GM12878 (cell line): ENCODE results near the gene HBP1. TPM values are rescaled to one million over a fixed set of nuclear protein-coding genes. Genes with fewer than 3 reads are reported as not detected.

Experiments
- ATAC-seq: fragments of 200-7000 bp; cut with Tn5 transposase; 3 replicates; pipeline ENCODE4 v1.9.1; 2020; ENCODE audit warnings: mild to moderate bottlenecking, moderate library complexity
- BruUV-seq: library from RNA; stranded (reverse); fragments of 400-500 nt; replicated peaks from 2 replicates; lab custom pipeline; 2021; lab: Mats Ljungman, UMichigan
- CTCF ChIA-PET: fragments of 300-600 bp; sonication (Branson Sonifier 250); formaldehyde crosslinking; extraction: SDS; loops from one replicate; lab custom pipeline; 2021; ENCODE audit warnings: inconsistent platforms; lab: Yijun Ruan, JAX
- POLR2A ChIA-PET: fragments of 350-600 bp; formaldehyde crosslinking; extraction: SDS; loops from one replicate; lab custom pipeline; 2021; ENCODE audit warnings: inconsistent platforms; lab: Charles Lee
- RAD21 ChIA-PET: fragments of 300-600 bp; sonication (Branson Sonifier 250); formaldehyde crosslinking; loops from one replicate; lab custom pipeline; 2023; ENCODE audit warnings: antibody characterized with exemption; ENCODE audit not compliant: unreplicated experiment; lab: Charles Lee
- SMC1A ChIA-PET: fragments of 300-600 bp; sonication (Branson Sonifier 250); formaldehyde crosslinking; loops from one replicate; lab custom pipeline; 2023; ENCODE audit not compliant: unreplicated experiment, uncharacterized antibody; lab: Charles Lee
- DNase-seq: peaks from one replicate; pipeline ENCODE4 v3.0.0-alpha.2; 2011; ENCODE audit warnings: low read depth, low spot score
- FAIRE-seq: peaks from 3 replicates; lab custom pipeline; 2011; peaks lifted over from hg19 to GRCh38; lab: Jason Lieb, UNC
- H2AFZ ChIP-seq: 2 replicates; pipeline ENCODE4 v1.6.0; 2011; ENCODE audit warnings: low read depth, low read length, control low read depth; ENCODE audit not compliant: control insufficient read depth
- H3K27ac ChIP-seq: 2 replicates; pipeline ENCODE4 v1.5.1; 2011; ENCODE audit warnings: control low read depth; ENCODE audit not compliant: control insufficient read depth, insufficient read depth
- H3K27me3 ChIP-seq, 2 experiments: replicated peaks in 1 of 2; 2 replicates each; pipeline versions ENCODE4 v1.6.0 to v1.6.1; 2011; ENCODE audit warnings: low read length in 1 of 2; ENCODE audit not compliant: control insufficient read depth in 2 of 2, insufficient read depth in 2 of 2
- H3K36me3 ChIP-seq, 2 experiments: 2 replicates each; pipeline ENCODE4 v1.5.1; 2011; ENCODE audit warnings: low read length in 1 of 2; ENCODE audit not compliant: control insufficient read depth in 2 of 2, insufficient read depth in 2 of 2
- H3K4me1 ChIP-seq: 2 replicates; pipeline ENCODE4 v1.6.1; 2011; ENCODE audit warnings: mild to moderate bottlenecking, low read length, moderate library complexity, mixed read lengths; ENCODE audit not compliant: control insufficient read depth, insufficient read depth
- H3K4me2 ChIP-seq: 2 replicates; pipeline ENCODE4 v1.6.0; 2011; ENCODE audit warnings: control low read depth; ENCODE audit not compliant: control insufficient read depth, insufficient read depth
- H3K4me3 ChIP-seq: fragments of 200-600 bp; sonication (generic); 2 replicates; pipeline ENCODE4 v1.5.1; 2016
- H3K79me2 ChIP-seq: 2 replicates; pipeline ENCODE4 v1.6.0; 2011; ENCODE audit warnings: low read length; ENCODE audit not compliant: control insufficient read depth, insufficient read depth
- H3K9ac ChIP-seq: 2 replicates; pipeline ENCODE4 v1.8.0; 2011; ENCODE audit warnings: low read length, control low read depth, mixed read lengths; ENCODE audit not compliant: control insufficient read depth, insufficient read depth
- H3K9me3 ChIP-seq: replicated peaks from 3 replicates; pipeline ENCODE4 v1.5.1; 2011; ENCODE audit warnings: mild to moderate bottlenecking, low read length; ENCODE audit not compliant: control insufficient read depth, insufficient read depth
- H4K20me1 ChIP-seq: 2 replicates; pipeline ENCODE4 v1.6.0; 2011; ENCODE audit not compliant: control insufficient read depth, insufficient read depth
- DPF2 ChIP-seq: fragments of 450-650 bp; IDR thresholded peaks from 2 replicates; pipeline ENCODE4 v1.6.1; 2017; ENCODE audit warnings: mild to moderate bottlenecking
- WGBS: methylation state at CpG from one replicate; pipeline ENCODE4 v1.1.6; 2016; ENCODE audit warnings: low lambda C conversion rate; ENCODE audit not compliant: insufficient replicate concordance, insufficient coverage; ENCODE audit errors: missing lambda C conversion rate; 5-methylcytosine and 5-hydroxymethylcytosine counted together
- in situ Hi-C: fragments of 300-500 bp; cut with MboI; formaldehyde crosslinking; loops from 9 replicates; pipeline ENCODE4 v1.14.3; 2018; ENCODE audit warnings: mixed read lengths
- intact Hi-C: fragments of 100-400 bp; cut with micrococcal nuclease; formaldehyde crosslinking; loops from one replicate; pipeline ENCODE4 v1.14.2; 2022; ENCODE audit not compliant: unreplicated experiment
- polyA plus RNA-seq, 11 experiments: library from polyadenylated mRNA; depleted of rRNA in 4 of 11; unstranded in 6 of 11; stranded (reverse) in 5 of 11; fragments of >200 nt; fragmentation: Nextera tagmentation in 4 of 11; fragmentation: Illumina TruSeq in 1 of 11; extraction: Ambion mirVana in 4 of 11; extraction: Trizol in 1 of 11; gene quantifications; 1 replicate in 1 of 11; 2 replicates in 10 of 11; pipeline versions ENCODE4 v1.2.1 to v1.2.3, GENCODE V29; 2011 to 2016; ENCODE audit warnings: inconsistent platforms in 2 of 11, missing spikeins in 2 of 11, low read depth in 1 of 11
- total RNA-seq, 4 experiments: library from RNA; depleted of rRNA in 3 of 4; stranded (reverse); fragments of >200 nt in 3 of 4; fragmentation: Illumina TruSeq in 1 of 4; extraction: Trizol in 1 of 4; gene quantifications; 2 replicates each; pipeline versions ENCODE4 v1.2.1 to v1.2.3, GENCODE V29; 2013 to 2021
- TF ChIP-seq, protein P1 (sequence below): IDR thresholded peaks from 2 replicates; pipeline ENCODE4 v1.6.1; 2012; ENCODE audit warnings: improper control_type of control experiment, low read depth, low read length; ENCODE audit not compliant: insufficient replicate concordance
- TF ChIP-seq, protein P2 (sequence below): fragments of 450-650 bp; IDR thresholded peaks from 2 replicates; pipeline ENCODE4 v1.6.1; 2016; ENCODE audit warnings: mild to moderate bottlenecking, moderate library complexity, borderline replicate concordance

The HBP1 gene
- total and polyA plus RNA-seq, 10 of the 15 experiments (the other 5 are each of a cell fraction or from before 2014, with no cell fraction given) = 5.8 to 30.9 (median 9.4) TPM

DNA sequence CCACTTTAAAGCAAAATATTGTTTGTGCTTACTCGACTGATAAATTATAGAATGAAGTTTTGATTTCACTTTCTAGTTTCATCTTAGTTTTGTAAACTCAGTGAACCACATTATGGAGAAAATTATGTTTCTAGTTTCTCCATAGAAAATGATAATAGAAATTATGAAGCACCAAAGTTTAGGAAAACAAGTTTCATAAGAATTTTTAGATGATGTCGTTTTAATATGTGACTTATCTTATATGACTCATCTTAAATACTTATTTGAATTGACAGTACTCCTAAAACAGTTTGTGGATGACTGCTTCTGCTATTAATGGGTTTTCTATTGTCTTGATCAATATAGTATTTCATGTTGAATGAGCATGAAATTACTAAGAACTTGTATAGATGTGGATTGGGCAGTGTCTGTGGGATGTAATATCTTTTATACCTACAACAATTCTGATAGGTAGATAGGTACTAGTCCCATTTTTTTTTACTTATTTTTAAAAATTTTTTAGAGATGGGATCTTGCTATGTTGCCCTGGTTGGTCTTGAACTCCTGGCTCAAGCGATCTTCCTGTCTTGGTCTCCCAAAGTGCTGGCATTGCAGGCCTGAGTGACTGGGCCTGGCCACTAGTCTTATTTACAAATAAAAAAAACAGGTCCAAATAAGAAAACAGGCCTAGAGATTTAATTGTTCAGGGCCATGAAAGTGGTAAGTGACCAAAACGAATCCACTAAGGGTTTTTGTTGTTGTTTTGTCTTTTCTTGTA lies 3.7 kb downstream of the HBP1 start:
- ChIA-PET RAD21 (interaction anchor here (0.7 kb wide), 1 partner anchor 993 kb away, joined by 4 read pairs; no protein-coding TSS in a partner anchor), CTCF (interaction anchor here (0.7 to 1.6 kb wide), 3 partner anchors 33 to 703 kb away, joined by 3 to 5 read pairs (median 3); no protein-coding TSS in a partner anchor), SMC1A (interaction anchor here (0.7 to 2.6 kb wide), 5 partner anchors 8 to 837 kb away, joined by 3 to 13 read pairs (median 3); no protein-coding TSS in a partner anchor), POLR2A (interaction anchor here (0.5 to 0.7 kb wide), 4 partner anchors 13 to 711 kb away, joined by 3 to 5 read pairs (median 4); no protein-coding TSS in a partner anchor)
- in situ Hi-C loops (no loop called here), intact Hi-C loops (no loop called here)
- Histone ChIP-seq H3K27me3 (no peaks in the 10 kb centered on the region), H4K20me1 (no peaks in the 10 kb centered on the region), H3K4me1 (peaks cover 26% of the 10 kb centered on the region), H2AFZ (no peak overlapping the region), H3K4me2 (peak overlapping the region; percentile 13; the same call in 1 of the 2 replicates), H3K9ac (no peak overlapping the region), H3K36me3 (no peaks in the 10 kb centered on the region), H3K27ac (no peak overlapping the region), H3K79me2 (peaks cover 34% of the 10 kb centered on the region), H3K9me3 (no peaks in the 10 kb centered on the region), H3K4me3 (0 out of 2 replicates have a peak overlapping the region, but pooled peaks have one; percentile 12)
- no peak for ATAC-seq
- WGBS = 39% methylated on average over 4 of the region's 4 CpGs
- no peak for FAIRE-seq
- no TSS peak for BruUV-seq
- DNase-seq = no peak
- TF ChIP-seq, protein P1, sequence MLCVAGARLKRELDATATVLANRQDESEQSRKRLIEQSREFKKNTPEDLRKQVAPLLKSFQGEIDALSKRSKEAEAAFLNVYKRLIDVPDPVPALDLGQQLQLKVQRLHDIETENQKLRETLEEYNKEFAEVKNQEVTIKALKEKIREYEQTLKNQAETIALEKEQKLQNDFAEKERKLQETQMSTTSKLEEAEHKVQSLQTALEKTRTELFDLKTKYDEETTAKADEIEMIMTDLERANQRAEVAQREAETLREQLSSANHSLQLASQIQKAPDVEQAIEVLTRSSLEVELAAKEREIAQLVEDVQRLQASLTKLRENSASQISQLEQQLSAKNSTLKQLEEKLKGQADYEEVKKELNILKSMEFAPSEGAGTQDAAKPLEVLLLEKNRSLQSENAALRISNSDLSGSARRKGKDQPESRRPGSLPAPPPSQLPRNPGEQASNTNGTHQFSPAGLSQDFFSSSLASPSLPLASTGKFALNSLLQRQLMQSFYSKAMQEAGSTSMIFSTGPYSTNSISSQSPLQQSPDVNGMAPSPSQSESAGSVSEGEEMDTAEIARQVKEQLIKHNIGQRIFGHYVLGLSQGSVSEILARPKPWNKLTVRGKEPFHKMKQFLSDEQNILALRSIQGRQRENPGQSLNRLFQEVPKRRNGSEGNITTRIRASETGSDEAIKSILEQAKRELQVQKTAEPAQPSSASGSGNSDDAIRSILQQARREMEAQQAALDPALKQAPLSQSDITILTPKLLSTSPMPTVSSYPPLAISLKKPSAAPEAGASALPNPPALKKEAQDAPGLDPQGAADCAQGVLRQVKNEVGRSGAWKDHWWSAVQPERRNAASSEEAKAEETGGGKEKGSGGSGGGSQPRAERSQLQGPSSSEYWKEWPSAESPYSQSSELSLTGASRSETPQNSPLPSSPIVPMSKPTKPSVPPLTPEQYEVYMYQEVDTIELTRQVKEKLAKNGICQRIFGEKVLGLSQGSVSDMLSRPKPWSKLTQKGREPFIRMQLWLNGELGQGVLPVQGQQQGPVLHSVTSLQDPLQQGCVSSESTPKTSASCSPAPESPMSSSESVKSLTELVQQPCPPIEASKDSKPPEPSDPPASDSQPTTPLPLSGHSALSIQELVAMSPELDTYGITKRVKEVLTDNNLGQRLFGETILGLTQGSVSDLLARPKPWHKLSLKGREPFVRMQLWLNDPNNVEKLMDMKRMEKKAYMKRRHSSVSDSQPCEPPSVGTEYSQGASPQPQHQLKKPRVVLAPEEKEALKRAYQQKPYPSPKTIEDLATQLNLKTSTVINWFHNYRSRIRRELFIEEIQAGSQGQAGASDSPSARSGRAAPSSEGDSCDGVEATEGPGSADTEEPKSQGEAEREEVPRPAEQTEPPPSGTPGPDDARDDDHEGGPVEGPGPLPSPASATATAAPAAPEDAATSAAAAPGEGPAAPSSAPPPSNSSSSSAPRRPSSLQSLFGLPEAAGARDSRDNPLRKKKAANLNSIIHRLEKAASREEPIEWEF = peak; percentile 18
- TF ChIP-seq DPF2 = no peak
- TF ChIP-seq, protein P2, sequence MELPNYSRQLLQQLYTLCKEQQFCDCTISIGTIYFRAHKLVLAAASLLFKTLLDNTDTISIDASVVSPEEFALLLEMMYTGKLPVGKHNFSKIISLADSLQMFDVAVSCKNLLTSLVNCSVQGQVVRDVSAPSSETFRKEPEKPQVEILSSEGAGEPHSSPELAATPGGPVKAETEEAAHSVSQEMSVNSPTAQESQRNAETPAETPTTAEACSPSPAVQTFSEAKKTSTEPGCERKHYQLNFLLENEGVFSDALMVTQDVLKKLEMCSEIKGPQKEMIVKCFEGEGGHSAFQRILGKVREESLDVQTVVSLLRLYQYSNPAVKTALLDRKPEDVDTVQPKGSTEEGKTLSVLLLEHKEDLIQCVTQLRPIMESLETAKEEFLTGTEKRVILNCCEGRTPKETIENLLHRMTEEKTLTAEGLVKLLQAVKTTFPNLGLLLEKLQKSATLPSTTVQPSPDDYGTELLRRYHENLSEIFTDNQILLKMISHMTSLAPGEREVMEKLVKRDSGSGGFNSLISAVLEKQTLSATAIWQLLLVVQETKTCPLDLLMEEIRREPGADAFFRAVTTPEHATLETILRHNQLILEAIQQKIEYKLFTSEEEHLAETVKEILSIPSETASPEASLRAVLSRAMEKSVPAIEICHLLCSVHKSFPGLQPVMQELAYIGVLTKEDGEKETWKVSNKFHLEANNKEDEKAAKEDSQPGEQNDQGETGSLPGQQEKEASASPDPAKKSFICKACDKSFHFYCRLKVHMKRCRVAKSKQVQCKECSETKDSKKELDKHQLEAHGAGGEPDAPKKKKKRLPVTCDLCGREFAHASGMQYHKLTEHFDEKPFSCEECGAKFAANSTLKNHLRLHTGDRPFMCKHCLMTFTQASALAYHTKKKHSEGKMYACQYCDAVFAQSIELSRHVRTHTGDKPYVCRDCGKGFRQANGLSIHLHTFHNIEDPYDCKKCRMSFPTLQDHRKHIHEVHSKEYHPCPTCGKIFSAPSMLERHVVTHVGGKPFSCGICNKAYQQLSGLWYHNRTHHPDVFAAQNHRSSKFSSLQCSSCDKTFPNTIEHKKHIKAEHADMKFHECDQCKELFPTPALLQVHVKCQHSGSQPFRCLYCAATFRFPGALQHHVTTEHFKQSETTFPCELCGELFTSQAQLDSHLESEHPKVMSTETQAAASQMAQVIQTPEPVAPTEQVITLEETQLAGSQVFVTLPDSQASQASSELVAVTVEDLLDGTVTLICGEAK = no peak
